ENCODE data around the gene CFAP47.
A peak's percentile ranks its signal among the peaks of the same experiment; 100 is the strongest.

DNA sequence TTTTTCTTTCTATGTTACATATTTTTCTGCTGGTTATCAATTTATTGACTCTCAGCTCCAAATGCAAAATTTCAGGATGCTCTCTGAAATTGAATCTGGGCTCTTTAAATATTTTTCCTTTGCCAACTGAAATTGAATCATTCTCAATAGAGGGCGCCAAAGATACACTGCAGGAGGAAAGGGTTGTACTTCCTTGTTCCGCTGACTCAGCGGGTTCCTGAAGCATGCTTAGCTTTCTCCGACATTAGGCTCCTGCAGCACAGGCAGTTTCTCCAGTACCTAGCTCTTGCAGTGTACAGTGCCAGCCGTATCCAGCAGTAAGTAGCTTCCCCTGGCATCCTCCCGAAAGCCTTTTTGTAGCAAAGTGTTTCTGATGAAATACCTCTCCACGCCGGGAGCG, 28.8 kb upstream of the CFAP47 start:
- TF ChIP-seq, protein P1, sequence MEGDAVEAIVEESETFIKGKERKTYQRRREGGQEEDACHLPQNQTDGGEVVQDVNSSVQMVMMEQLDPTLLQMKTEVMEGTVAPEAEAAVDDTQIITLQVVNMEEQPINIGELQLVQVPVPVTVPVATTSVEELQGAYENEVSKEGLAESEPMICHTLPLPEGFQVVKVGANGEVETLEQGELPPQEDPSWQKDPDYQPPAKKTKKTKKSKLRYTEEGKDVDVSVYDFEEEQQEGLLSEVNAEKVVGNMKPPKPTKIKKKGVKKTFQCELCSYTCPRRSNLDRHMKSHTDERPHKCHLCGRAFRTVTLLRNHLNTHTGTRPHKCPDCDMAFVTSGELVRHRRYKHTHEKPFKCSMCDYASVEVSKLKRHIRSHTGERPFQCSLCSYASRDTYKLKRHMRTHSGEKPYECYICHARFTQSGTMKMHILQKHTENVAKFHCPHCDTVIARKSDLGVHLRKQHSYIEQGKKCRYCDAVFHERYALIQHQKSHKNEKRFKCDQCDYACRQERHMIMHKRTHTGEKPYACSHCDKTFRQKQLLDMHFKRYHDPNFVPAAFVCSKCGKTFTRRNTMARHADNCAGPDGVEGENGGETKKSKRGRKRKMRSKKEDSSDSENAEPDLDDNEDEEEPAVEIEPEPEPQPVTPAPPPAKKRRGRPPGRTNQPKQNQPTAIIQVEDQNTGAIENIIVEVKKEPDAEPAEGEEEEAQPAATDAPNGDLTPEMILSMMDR (IDR thresholded peaks at IDR 0.05), result peak in 4 of 5 experiments; percentile 48 to 55 (median 50)
- TF ChIP-seq POLR2A (IDR thresholded peaks at IDR 0.05), result no peak
